Neuronal stem cell (in vitro differentiated cells): ENCODE measurements around the gene NAA15.

Experiments
- DNase-seq: peaks from one replicate; pipeline ENCODE4 v3.0.0-alpha.2; 2013; ENCODE audit warnings: low spot score
- H2AFZ ChIP-seq: one replicate; pipeline ENCODE4 v1.6.1; 2013; ENCODE audit warnings: mild to moderate bottlenecking, low read length, inconsistent platforms
- H2AK5ac ChIP-seq: 2 replicates; pipeline ENCODE4 v1.6.1; 2013; ENCODE audit warnings: low read depth, mild to moderate bottlenecking, inconsistent platforms, low read length, moderate library complexity, mixed read lengths
- H2BK120ac ChIP-seq: 2 replicates; pipeline ENCODE4 v1.6.1; 2013; ENCODE audit warnings: low read depth, mild to moderate bottlenecking, inconsistent platforms, low read length, moderate library complexity, mixed read lengths
- H2BK12ac ChIP-seq: one replicate; pipeline ENCODE4 v1.6.1; 2013; ENCODE audit warnings: low read length, inconsistent platforms
- H2BK15ac ChIP-seq: 2 replicates; pipeline ENCODE4 v1.6.1; 2013; ENCODE audit warnings: mild to moderate bottlenecking, low read length, inconsistent platforms, mixed read lengths
- H2BK5ac ChIP-seq: one replicate; pipeline ENCODE4 v1.6.1; 2013; ENCODE audit warnings: inconsistent platforms, mild to moderate bottlenecking, low read length, moderate library complexity
- H3K14ac ChIP-seq: one replicate; pipeline ENCODE4 v1.6.1; 2013; ENCODE audit warnings: low read length, inconsistent platforms
- H3K18ac ChIP-seq: 2 replicates; pipeline ENCODE4 v1.6.1; 2013; ENCODE audit warnings: low read length, inconsistent platforms
- H3K23ac ChIP-seq: 2 replicates; pipeline ENCODE4 v1.6.1; 2013; ENCODE audit warnings: low read depth, mild to moderate bottlenecking, mixed read lengths, low read length, inconsistent platforms; ENCODE audit not compliant: poor library complexity
- H3K27ac ChIP-seq: replicated peaks from 3 replicates; pipeline ENCODE4 v1.5.1; 2013; ENCODE audit warnings: low read length, inconsistent platforms
- H3K27me3 ChIP-seq, 3 experiments: 2 replicates each; pipeline ENCODE4 v1.6.1; 2013; ENCODE audit warnings: low read length in 3 of 3, mild to moderate bottlenecking in 2 of 3, inconsistent platforms in 1 of 3, low read depth in 1 of 3, mixed read lengths in 1 of 3, moderate library complexity in 1 of 3; ENCODE audit not compliant: control insufficient read depth in 3 of 3, insufficient read depth in 3 of 3
- H3K36me3 ChIP-seq, 2 donors: replicated peaks in 1 of 2; 2 replicates each; pipeline ENCODE4 v1.6.1; 2013; ENCODE audit warnings: low read length in 2 of 2; ENCODE audit not compliant: control insufficient read depth in 2 of 2, insufficient read depth in 2 of 2
- H3K4ac ChIP-seq: 2 replicates; pipeline ENCODE4 v1.6.1; 2013; ENCODE audit warnings: inconsistent platforms, mild to moderate bottlenecking, low read length, moderate library complexity
- H3K4me1 ChIP-seq, 2 donors: 1 replicate in 1 of 2; 2 replicates in 1 of 2; pipeline ENCODE4 v1.6.1; 2013; ENCODE audit warnings: low read length in 2 of 2, low read depth in 1 of 2; ENCODE audit not compliant: control insufficient read depth in 2 of 2, insufficient read depth in 1 of 2
- H3K4me2 ChIP-seq: one replicate; pipeline ENCODE4 v1.6.1; 2013; ENCODE audit warnings: mild to moderate bottlenecking, low read length, inconsistent platforms; ENCODE audit not compliant: insufficient read depth, poor library complexity, severe bottlenecking
- H3K4me3 ChIP-seq, 2 donors: 2 replicates each; pipeline ENCODE4 v1.5.1; 2013; ENCODE audit warnings: low read length in 2 of 2, mild to moderate bottlenecking in 2 of 2, inconsistent platforms in 1 of 2, moderate library complexity in 1 of 2
- H3K79me1 ChIP-seq: one replicate; pipeline ENCODE4 v1.6.1; 2013; ENCODE audit warnings: low read depth, mild to moderate bottlenecking, inconsistent platforms, low read length, moderate library complexity
- H3K9ac ChIP-seq: one replicate; pipeline ENCODE4 v1.6.1; 2013; ENCODE audit warnings: mild to moderate bottlenecking, low read depth, low read length, inconsistent platforms; ENCODE audit not compliant: poor library complexity
- H3K9me3 ChIP-seq, 2 donors: replicated peaks in 1 of 2; 2 replicates each; pipeline versions ENCODE3 to v1.6.1; 2013; ENCODE audit warnings: low read length in 2 of 2, mild to moderate bottlenecking in 2 of 2, inconsistent platforms in 1 of 2, low read depth in 1 of 2, mixed read lengths in 1 of 2, moderate library complexity in 1 of 2; ENCODE audit not compliant: control insufficient read depth in 2 of 2, insufficient read depth in 1 of 2
- H4K8ac ChIP-seq: one replicate; pipeline ENCODE4 v1.6.1; 2013; ENCODE audit warnings: low read depth, mild to moderate bottlenecking, inconsistent platforms, low read length, moderate library complexity
- H4K91ac ChIP-seq: one replicate; pipeline ENCODE4 v1.6.1; 2013; ENCODE audit warnings: low read length, low read depth, mild to moderate bottlenecking, inconsistent platforms; ENCODE audit not compliant: poor library complexity
- WGBS, 2 donors: extraction: QIAGEN DNeasy Blood & Tissue Kit; methylation state at CpG; one replicate each; pipeline ENCODE4 v1.1.7; 2013; ENCODE audit warnings: missing lambda C conversion rate in 2 of 2, mixed read lengths in 1 of 2; ENCODE audit not compliant: insufficient read length in 2 of 2, insufficient replicate concordance in 1 of 2; ENCODE audit errors: extremely low coverage in 2 of 2; 5-methylcytosine and 5-hydroxymethylcytosine counted together

Gene NAA15

GRCh38 chr4:139282065-139282720 is 19.1 kb upstream of the NAA15 start:
- no peak for DNase-seq
- no peak overlapping the region for H2AK5ac ChIP-seq
- peaks cover 0 to 2% of the 10 kb centered on the region in 2 donors for H3K4me1 ChIP-seq
- H3K18ac ChIP-seq: no peak overlapping the region
- H3K79me1 ChIP-seq: no peaks in the 10 kb centered on the region
- no peak overlapping the region for H3K4me3 ChIP-seq
- no peaks in the 10 kb centered on the region for H3K36me3 ChIP-seq
- no peak overlapping the region for H2BK5ac ChIP-seq
- H3K4me2 ChIP-seq: no peak overlapping the region
- no peak overlapping the region for H3K9ac ChIP-seq
- H3K27ac ChIP-seq: no peak overlapping the region
- no peaks in the 10 kb centered on the region for H3K9me3 ChIP-seq
- H2BK12ac ChIP-seq: no peak overlapping the region
- no peak overlapping the region for H3K23ac ChIP-seq
- no CpG with 5 or more reads among the region's 7 CpGs for WGBS, 2 donors
- H2AFZ ChIP-seq: no peak overlapping the region
- H2BK15ac ChIP-seq: no peak overlapping the region
- H4K8ac ChIP-seq: no peak overlapping the region
- peaks cover 2 to 18% (median 17%) of the 10 kb centered on the region in 3 experiments for H3K27me3 ChIP-seq
- no peak overlapping the region for H4K91ac ChIP-seq
- H2BK120ac ChIP-seq: no peak overlapping the region
- H3K4ac ChIP-seq: no peak overlapping the region
- no peak overlapping the region for H3K14ac ChIP-seq

GRCh38 chr4:139282721-139283075 is 18.6 kb upstream of the NAA15 start:
- DNase-seq: no peak
- Histone ChIP-seq H3K36me3 (no peaks in the 10 kb centered on the region), H2BK120ac (no peak overlapping the region), H3K4ac (no peak overlapping the region), H4K91ac (no peak overlapping the region), H2AFZ (no peak overlapping the region), H3K79me1 (no peaks in the 10 kb centered on the region), H2BK12ac (no peak overlapping the region), H3K14ac (no peak overlapping the region), H3K4me3 (no peak overlapping the region), H3K4me1 (peaks cover 0 to 2% of the 10 kb centered on the region in 2 donors), H2AK5ac (no peak overlapping the region), H3K4me2 (no peak overlapping the region), H3K18ac (no peak overlapping the region), H3K23ac (no peak overlapping the region), H3K9me3 (no peaks in the 10 kb centered on the region), H3K9ac (no peak overlapping the region), H4K8ac (no peak overlapping the region), H2BK5ac (no peak overlapping the region), H3K27ac (no peak overlapping the region), H3K27me3 (peaks cover 2 to 18% (median 17%) of the 10 kb centered on the region in 3 experiments), H2BK15ac (no peak overlapping the region)

- Histone ChIP-seq H3K4me1 (no peaks in the 10 kb centered on the region), H3K4me3 (no peak overlapping the region), H4K8ac (no peak overlapping the region), H3K79me1 (no peaks in the 10 kb centered on the region), H3K27ac (no peak overlapping the region), H3K4ac (no peak overlapping the region), H2AFZ (no peak overlapping the region), H3K9me3 (no peaks in the 10 kb centered on the region), H2BK120ac (no peak overlapping the region), H3K23ac (no peak overlapping the region), H2BK15ac (no peak overlapping the region), H2BK12ac (no peak overlapping the region), H3K4me2 (no peak overlapping the region), H3K18ac (no peak overlapping the region), H3K36me3 (peaks cover 0 to 30% of the 10 kb centered on the region in 2 donors), H3K27me3 (no peaks in the 10 kb centered on the region), H2BK5ac (no peak overlapping the region), H3K14ac (no peak overlapping the region), H4K91ac (no peak overlapping the region), H3K9ac (no peak overlapping the region), H2AK5ac (no peak overlapping the region)
- no CpG with 5 or more reads among the region's 7 CpGs for WGBS, 2 donors
- no peak for DNase-seq
These were observed 15.1 kb upstream of the NAA15 start for GRCh38 chr4:139286186-139286698.

- no peak overlapping the region for H3K4ac ChIP-seq
- no peak overlapping the region for H3K14ac ChIP-seq
- H2BK120ac ChIP-seq: no peak overlapping the region
- peaks cover 0 to 2% of the 10 kb centered on the region in 2 donors for H3K4me1 ChIP-seq
- no peak overlapping the region for H2BK5ac ChIP-seq
- peaks cover 1% of the 10 kb centered on the region for H3K79me1 ChIP-seq
- H3K9me3 ChIP-seq: no peaks in the 10 kb centered on the region
- no CpG with 5 or more reads among the region's 51 CpGs for WGBS, 2 donors
- DNase-seq: peak; percentile 89
- H3K27ac ChIP-seq: no peak overlapping the region
- H3K36me3 ChIP-seq: peaks cover 0 to 37% of the 10 kb centered on the region in 2 donors
- no peak overlapping the region for H4K91ac ChIP-seq
- peak overlapping the region; percentile 95 for H2AFZ ChIP-seq
- peak overlapping the region; percentile 85 for H3K4me2 ChIP-seq
- no peak overlapping the region for H2AK5ac ChIP-seq
- peak overlapping the region; percentile 70 for H3K23ac ChIP-seq
- H3K18ac ChIP-seq: peak overlapping the region; percentile 78
- no peak overlapping the region for H2BK15ac ChIP-seq
- H3K4me3 ChIP-seq: peak overlapping the region; percentile 74 to 86
- H3K9ac ChIP-seq: peak overlapping the region; percentile 87
- H4K8ac ChIP-seq: no peak overlapping the region
- H3K27me3 ChIP-seq: no peaks in the 10 kb centered on the region
- no peak overlapping the region for H2BK12ac ChIP-seq
These were observed 5.9 kb upstream of the NAA15 start for GRCh38 chr4:139295206-139295941.
